Measurements from ENCODE around the gene TECR.

DNA sequence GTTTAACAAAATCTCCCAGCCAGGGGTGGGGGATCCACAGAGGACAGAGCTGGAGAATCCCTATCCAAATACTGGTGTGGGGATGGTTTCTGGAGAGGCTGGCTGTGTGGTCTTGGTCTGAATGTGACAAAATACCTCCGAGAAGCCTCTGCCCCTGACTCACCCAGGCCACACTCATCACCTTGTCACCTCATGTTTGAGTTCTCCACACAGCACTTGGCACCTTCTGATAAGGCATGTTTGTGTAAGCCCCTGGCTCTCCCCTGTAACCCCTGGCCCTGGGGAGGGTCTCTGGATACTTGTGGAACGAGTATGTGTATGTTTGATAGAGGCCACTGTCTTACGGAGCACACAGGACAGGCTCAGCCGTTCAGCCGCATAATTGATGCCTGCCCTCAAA, 14.7 kb downstream of the TECR start:
- TF ChIP-seq POLR2A (IDR thresholded peaks at IDR 0.05; ENCODE audit: low read length) (no peak), GATA1 (IDR thresholded peaks at IDR 0.05; ENCODE audit: low read depth, low read length) (no peak)

Measured in erythroblast (primary cell).